LNCAP (cell line): Measurements from ENCODE around the gene RPGRIP1.

ENCODE experiments used
- CTCF ChIP-seq: fragments of 450-650 bp; IDR thresholded peaks from 2 replicates; pipeline ENCODE4 v1.5.1; 2017; ENCODE audit warnings: mild to moderate bottlenecking

RPGRIP1 gene

GRCh38 chr14:21313512-21313911, 33.6 kb downstream of the RPGRIP1 start:
- TF ChIP-seq CTCF = no peak

GRCh38 chr14:21317398-21317797, 37.5 kb downstream of the RPGRIP1 start:
- no peak for TF ChIP-seq CTCF

GRCh38 chr14:21320913-21321312, 41.0 kb downstream of the RPGRIP1 start:
- TF ChIP-seq CTCF = no peak

- TF ChIP-seq CTCF = no peak
These were observed 42.8 kb downstream of the RPGRIP1 start for GRCh38 chr14:21322716-21323115.

- TF ChIP-seq CTCF = no peak
These were observed 47.1 kb downstream of the RPGRIP1 start for GRCh38 chr14:21326972-21327371.
